Stimulated activated CD8-positive, alpha-beta memory T cell treated with anti-CD3 and anti-CD28 coated beads, Interleukin-7, amount 100 ng/mL, for 24 hours (primary cell): Measurements from ENCODE around the gene KLB.
A peak's percentile ranks its signal among the peaks of the same experiment; 100 is the strongest.
"Not testable (repeated sequence)": the region's sequence is repeated elsewhere in the genome, so short reads cannot be mapped to it uniquely, and the experiment has no call there.

Source experiments
- DNase-seq: peaks from one replicate; pipeline ENCODE4 v3.0.0-alpha.2; 2020; ENCODE audit warnings: low read depth

KLB gene

DNA sequence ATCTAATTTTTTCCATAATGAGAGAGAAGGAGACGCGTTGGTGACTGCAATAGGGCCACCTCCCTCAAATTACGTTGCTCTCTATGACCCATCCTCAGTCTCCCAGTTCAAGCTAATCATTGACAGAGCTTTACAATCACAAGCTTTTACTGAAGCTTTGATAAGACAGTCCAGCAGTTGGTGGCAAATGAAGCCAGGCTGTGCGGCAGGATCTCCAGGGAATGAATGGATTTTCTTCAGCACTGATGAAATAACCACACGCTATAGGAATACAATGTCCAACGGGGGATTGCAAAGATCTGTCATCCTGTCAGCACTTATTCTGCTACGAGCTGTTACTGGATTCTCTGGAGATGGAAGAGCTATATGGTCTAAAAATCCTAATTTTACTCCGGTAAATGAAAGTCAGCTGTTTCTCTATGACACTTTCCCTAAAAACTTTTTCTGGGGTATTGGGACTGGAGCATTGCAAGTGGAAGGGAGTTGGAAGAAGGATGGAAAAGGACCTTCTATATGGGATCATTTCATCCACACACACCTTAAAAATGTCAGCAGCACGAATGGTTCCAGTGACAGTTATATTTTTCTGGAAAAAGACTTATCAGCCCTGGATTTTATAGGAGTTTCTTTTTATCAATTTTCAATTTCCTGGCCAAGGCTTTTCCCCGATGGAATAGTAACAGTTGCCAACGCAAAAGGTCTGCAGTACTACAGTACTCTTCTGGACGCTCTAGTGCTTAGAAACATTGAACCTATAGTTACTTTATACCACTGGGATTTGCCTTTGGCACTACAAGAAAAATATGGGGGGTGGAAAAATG lies at the start of gene KLB:
Gene KLB (plus strand): TSS at position 168 of the 821 bp plus-strand sequence. CDS start 20 bp downstream, at position 188.
- DNase-seq = no peak

DNA sequence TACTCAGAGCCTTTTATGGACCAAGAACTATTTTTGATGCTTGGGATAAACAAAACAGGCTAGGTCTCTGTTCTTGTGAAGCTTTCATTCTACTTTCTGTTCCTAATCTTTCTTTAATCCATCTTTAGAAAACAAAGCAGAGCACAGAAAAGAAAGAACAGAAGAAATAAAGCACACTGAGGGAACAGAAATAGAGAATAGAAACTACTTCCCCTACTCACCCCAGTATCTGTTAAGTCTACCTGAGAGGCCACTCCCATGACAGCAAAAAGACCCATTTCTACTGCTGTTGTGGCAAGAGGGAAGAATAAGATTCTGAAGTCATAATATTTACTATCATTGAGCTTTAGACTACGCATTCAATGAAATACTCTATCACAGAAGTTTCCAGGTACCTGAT lies 49.7 kb upstream of the KLB start:
- DNase-seq = no peak

DNA sequence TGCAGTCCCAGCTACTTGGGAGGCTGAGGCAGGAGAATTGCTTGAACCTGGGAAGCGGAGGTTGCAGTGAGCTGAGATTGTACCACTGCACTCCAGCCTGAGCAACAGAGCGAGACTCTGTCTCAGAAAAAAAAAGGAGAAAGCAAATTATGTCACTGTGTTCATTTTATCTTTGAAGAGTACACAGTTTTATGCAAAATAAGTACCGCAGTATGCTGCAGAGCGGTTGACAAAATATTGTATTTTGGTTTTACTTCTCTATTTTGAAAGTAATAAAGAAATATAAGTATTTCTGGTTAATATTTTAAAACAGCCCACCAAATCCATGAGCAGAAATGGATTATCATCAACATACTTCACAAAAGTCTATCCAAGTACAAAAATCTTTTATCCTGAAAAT lies 46.1 kb upstream of the KLB start:
- not testable (repeated sequence) for DNase-seq

DNA sequence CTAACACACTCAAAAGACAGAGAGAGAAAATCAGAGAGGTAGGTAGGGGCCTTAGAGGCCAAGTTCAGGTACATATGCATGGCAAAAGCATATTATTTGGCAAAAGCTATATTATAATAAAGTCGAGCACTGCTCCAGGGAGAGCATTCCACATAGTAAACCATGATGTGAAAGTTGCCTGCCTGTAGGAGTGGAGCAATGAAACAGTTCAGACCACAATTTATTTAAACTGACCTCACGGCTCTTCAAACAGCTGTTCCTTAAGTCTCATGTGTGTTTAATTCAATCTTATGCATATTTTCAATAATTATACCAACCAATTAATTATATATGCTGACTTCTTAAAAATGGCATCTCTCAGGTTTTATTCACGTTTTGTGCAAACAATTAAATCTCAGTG lies 43.9 kb upstream of the KLB start:
- no peak for DNase-seq

DNA sequence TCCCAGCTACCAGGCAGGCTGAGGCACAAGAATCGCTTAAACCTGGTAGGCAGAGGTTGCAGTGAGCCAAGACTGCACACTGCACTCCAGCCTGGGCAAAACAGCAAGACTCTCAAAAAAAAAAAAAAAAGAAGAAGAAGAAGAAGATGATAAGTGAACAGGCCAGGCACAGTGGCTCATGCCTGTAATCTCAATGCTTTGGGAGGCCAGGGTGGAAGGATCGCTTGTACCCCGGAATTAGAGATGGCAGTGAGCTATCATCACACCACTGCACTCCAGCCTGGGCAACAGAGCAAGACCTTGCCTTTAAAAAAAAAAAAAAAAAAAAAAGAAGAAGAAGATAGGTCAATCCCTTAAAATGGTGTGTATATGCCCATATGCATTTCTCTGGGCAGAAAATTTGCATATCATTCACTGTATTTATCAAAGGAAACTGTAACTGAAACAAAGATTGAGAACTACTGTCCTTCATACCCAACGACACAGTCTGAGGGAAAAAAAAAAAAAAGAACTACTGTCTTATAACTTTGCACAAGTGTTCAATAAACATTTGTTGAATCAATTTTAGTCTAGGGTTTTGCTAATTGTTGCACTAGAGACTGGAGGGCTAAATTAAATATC lies 42.8 kb upstream of the KLB start:
- no peak for DNase-seq

DNA sequence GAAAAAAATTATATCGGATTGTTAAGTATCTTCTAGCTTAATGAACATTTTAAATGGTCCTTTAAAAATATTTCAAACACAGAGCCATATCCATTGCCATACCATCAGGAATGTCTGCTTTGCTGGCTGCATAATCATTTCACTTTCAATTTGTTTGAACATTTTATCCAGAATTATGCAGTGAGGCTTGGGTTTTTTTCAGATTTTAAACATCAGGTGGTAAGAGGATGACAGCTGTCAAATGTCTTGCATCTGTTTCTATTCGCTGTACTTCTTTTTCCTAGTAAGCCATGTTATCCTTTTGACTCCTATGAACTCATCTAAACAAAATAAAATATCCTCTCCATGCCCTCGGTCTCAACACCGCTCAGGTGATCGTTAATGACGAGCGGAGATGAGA lies 41.4 kb upstream of the KLB start:
- DNase-seq = no peak

DNA sequence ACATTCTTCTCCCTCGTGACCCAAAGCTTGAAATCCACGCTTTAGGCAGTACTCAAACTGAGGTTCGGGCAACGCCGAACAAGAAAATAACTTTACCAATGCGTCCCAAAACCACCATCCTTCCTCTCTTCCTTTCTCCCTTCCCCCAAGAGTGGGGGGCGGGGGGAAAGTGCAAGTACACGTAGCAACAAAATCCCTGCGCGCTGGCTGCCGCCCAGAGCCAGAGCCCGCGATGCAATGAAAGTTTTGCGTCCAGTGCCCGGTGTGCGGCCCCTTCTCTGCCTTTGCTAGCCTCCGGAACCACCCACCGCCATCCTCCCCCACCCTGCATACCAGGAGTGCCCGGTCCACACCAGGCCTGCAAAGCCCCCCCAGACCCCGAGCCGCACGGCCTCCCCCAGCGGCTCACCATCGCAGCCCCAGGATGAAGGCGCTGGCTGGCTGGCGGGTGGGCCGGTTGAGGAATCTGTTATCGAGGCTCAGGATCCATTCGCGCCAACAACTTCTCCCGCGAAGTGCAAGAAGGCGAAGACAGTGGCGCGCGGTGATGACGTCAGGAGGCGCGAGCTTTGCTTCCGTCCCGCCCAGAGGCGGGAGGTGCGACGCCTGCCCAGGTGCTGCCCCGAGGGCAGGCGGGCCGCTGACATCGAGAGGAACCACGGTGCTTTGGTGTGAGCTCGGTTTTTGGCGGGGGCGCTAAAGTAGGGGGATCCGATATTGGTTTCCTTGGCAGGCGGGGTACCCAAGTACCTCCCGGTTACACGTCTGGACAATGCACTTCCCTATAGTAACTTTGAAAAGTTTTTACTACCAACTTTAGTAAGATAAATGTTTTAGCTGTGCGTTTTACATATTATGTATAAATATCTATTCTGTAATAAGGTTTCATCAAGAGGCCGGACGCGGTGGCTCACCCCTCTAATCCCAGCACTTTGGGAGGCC lies 40.6 kb upstream of the KLB start, which contains the start of gene RFC1:
Gene RFC1 (minus strand): TSS at position 533 of the 942 bp plus-strand sequence. CDS start 121 bp downstream, at position 412.
- DNase-seq = peak; percentile 92

DNA sequence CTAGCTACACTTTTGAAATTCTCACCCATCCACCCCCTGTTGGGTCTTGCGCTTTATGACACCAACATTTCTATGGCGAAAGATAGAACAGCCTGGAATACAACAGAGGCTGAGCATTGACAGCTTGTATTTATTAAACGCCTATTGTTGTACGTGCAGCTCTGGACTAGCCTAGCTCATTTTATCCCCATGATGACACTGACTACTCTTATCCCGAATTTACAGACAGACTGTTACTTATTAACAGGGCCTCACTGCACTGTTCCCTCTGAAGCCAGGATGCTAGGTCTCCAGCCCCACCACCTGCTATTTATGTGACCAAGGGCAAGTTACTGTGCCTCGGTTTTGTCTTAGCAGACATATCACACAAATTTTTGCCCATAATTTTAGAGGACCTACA lies 39.6 kb upstream of the KLB start:
- DNase-seq = no peak

DNA sequence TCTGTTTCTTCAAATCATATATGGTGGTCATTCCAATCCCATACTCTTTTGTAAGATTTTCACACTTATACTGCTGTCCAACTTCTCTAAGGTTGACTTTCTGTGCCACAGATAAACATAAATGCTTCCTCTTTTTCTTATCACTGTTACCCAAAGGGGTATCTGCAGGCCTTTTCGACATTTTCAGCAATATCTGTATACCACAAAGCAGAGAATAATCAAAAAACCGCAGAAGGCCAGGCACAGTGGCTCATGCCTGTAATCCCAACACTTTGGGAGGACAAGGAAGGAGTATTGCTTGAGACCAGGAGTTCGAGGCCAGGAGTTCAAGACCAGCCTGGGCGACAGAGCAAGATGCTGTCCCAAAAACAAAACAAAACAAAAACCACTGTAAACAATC lies 37.4 kb upstream of the KLB start:
- DNase-seq = no peak

DNA sequence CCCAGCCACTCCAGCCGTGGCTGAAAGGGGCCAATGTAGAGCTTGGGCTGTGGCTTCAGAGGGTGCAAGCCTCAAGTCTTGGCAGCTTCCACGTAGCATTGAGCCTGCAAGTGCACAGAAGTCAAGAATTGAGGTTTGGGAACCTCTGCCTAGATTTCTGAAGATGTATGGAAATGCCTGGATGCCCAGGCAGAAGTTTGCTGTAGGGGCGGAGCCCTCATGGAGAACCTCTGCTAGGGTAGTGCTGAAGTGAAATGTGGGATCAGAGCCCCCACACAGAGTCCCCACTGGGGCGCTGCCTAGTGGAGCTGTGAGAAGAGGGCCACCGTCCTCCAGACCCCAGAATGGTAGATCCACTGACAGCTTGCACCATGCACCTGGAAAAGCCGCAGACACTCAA lies 35.5 kb upstream of the KLB start:
- DNase-seq = not testable (repeated sequence)

DNA sequence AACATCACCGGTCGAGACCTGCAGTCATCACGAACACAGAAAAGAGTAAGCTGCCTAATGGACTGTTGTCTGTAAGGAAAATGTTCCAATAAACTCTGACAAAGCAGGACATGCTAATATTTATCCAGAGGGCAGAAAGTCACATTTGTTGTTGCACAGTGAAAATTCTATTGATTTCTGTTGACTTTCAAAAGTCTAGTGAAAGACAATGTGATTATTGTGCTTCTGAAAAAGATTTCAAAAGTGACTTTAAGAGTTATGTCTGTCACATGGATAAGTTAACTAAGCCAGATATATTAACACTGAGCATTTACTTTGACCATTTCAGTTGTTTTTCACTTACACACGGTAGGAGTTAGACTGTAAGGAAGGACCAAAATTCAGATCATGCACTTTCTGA lies 31.3 kb upstream of the KLB start:
- no peak for DNase-seq

DNA sequence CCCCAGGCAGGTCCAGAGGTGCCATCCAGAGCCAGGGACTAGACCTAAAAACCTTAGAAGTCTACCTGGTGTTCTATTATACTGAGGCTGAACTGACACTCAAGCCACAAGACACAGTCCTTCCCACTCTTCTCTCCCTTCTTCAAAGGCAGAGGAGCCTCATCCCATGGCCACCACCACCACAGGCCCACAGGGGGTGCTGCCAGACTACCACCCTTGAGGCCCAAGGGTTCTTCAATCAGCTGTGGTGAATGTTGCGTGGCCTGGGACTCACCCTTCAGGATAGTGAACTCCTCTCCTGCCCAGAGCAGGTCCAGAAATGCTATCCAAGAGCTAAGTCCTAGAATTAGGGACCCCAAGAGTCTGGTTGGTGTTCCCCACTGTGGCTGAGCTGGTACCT lies 23.0 kb upstream of the KLB start:
- DNase-seq = no peak

DNA sequence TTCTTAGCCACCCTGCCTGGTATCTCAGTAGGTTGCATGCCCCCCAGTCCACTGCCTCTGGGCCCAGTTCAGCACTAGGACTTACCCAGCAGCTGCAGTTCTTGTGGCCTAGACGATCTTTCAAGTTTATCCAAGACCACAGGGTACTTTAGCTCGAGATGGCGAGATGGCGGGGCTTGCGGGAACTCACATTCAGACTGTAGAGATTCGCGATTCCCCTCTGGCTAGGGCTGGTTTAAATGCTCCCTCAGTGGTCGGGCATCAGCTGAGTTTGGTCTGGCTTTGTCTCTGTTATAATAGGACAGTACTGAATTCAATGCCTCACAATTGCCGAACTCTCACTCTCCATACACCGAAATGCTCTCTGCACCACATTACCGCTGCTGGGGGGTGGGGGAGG lies 22.2 kb upstream of the KLB start:
- no peak for DNase-seq

DNA sequence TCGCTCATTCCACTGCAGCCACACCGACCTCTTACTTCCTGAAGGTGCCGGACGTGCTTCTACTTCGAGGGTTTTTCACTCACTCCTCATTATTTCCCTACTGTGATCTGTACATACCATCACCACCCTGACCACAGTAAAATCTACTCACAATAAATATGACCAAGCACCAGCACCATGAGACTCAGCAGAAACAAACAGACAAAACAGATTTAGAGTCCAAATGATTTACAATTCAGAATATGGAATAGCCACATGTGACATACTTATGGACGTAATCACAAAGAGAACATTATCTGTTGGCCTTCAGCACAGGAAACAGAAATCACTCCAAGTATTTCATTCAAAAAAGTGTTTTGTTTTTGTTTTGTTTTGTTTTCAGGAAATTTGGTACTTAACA lies 16.1 kb upstream of the KLB start:
- DNase-seq = no peak

DNA sequence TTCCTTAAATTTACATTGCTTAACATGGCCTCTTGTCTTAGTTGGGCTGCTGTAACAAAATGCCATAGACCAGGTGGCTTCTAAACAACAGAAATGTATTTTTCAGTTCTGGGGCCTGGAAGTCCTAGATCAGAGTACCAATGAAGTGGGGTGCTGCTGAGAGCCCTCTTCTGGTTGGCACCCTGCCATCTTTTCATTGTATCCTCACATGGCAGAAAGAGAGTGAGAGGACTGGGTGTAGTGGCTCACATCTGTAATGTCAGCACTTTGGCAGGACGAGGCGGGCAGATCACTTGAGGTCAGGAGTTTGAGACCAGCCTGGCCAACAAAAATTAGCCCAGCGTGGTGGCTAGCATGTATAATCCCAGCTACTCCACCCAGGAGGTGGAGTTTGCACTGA lies 12.0 kb upstream of the KLB start:
- no peak for DNase-seq

DNA sequence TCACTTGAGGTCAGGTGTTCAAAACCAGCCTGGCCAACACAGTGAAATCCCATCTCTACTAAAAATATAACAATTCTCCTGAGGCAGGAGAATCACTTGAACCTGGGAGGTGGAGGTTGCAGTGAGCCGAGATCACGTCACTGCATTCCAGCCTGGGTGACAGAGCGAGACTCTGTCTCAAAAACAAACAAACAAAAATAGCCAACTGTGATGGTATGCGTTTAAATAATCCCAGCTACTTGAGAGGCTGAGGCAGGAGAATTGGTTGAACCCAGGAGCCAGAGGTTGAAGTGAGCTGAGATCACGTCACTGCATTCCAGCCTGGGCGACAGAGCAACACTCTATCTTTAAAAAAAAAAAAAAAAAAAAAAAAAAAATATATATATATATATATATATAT lies 5.1 kb upstream of the KLB start:
- DNase-seq = not testable (repeated sequence)

DNA sequence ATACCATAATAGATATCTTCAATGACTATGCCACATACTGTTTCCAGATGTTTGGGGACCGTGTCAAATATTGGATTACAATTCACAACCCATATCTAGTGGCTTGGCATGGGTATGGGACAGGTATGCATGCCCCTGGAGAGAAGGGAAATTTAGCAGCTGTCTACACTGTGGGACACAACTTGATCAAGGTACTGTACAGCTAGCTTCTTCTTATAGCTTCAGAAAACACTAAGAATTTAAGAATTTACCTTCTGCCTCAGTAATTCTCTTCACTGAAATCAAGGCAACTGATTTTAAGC lies 805 bp downstream of the KLB start:
- DNase-seq = no peak

DNA sequence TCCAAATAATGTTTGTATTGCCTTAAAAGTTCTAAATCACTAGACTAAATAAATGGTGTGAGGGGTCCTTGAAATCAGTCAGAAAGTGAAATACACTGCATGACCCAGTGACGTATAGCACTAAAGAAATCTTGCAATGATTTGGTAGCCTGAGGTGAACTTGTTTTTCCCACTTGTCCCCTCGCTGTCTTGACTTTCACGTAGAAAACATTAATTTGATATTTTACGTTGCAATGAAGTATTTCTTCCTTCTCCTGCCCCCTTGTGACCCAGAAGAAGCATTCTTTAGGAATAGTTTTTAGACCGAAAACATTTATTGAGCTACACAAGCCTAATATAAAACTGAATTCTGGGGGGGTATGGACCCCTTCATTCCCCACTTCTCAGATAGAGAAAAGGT lies 3.7 kb downstream of the KLB start:
- DNase-seq = no peak

DNA sequence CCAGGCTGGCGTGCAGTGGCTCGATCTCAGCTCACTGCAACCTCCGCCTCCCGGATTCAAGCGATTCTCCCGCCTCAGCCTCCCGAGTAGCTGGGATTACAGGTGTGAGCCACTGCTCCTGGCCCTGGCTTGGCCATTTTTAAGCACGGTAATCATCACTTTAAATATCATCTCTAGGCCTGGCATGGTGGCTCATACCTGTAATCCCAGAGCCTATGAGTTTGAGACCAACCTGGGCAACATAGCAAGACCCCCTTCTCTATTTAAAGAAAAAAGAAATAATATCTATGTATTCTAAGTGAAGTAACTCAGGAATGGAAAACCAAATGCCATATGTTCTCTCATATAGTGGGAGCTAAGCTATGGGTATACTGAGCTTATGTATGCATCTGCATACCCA lies 4.8 kb downstream of the KLB start:
- DNase-seq = not testable (repeated sequence)

DNA sequence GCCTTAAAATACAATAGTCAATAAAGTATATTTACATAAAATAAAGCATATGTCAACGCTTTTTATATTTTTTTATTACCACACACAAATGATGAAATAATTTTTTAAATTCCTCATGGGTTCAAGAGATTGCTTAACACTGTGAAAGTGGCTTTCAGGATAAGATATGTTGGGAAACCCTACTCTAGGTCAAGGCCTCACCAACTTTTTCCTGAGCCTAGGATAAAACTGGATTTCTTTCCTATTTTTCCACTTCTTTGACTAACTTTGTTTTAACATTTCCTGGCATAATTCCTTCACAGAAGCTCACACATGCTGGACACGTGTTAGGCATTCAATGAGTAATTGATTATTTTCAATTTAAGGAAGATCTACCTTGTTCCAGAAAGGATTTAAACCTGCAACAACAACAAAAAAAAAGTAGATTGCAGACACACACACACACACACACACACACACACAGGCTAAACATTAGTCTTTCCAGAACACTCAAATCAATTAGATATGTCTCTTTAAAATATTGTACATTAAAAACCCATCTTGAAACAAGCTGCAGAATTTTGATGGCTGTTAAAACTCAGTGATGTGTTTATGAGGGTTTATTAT lies 9.1 kb downstream of the KLB start:
- no peak for DNase-seq

DNA sequence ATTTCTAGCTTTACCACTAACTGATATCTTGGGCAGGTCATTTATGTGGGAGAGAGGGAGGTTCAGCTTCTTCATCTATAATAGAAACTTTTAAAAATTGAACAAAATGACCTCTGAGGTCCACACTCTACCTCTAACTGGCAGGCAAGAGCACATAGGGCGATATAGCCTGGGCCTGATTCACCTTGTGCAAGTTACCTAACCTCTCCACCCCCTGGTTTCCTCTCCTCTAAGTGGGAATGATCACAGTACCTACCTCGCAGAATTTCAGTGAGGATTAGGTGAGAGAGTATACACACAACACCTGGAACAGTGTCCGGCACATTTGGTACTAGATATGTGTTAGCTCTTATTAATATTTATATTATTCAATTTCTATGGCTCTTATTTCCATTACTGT lies 15.5 kb downstream of the KLB start:
- DNase-seq = no peak

DNA sequence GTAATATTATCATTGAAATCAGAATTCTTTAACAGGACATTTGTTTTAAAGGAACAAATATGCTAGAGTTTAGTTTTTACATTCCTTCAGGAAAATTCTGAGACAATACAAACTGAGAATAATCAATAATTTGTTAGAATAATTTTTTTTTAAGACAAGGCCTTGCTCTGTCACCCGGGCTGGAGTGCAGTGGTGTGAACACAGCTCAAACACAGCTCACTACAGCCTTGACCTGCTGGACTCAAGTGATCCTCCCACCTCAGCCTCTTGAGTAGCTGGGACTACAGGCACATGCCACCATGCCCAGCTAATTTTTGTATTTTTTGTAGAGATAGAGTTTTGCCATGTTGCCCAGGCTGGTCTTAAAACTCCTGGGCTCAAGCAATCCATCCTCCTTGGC lies 18.6 kb downstream of the KLB start:
- DNase-seq = not testable (repeated sequence)
